ENCODE results near the gene CCNQ. TPM values are rescaled to one million over a fixed set of nuclear protein-coding genes. Genes with fewer than 3 reads are reported as not detected.

CCNQ gene
- total RNA-seq, 3 donors from 2014 or later, result 13.1 to 19.9 (median 16.0) TPM

GRCh38 chrX:153568451-153569011 lies 30.4 kb downstream of the CCNQ start:
- no peak for ATAC-seq
- H3K4me1 ChIP-seq (ENCODE audit: low read depth), result no peaks in the 10 kb centered on the region
- TF ChIP-seq CTCF (IDR thresholded peaks at IDR 0.05), result no peak
- H3K36me3 ChIP-seq (ENCODE audit: low read depth), result no peaks in the 10 kb centered on the region
- no peaks in the 10 kb centered on the region for H3K9me3 ChIP-seq
- DNase-seq, result no peak
- intact Hi-C loops (cut with DNase I, micrococcal nuclease), result no loop called here
- H3K4me3 ChIP-seq, result no peak overlapping the region

GRCh38 chrX:153565996-153566580 lies 32.9 kb downstream of the CCNQ start:
- no peak for ATAC-seq
- no peaks in the 10 kb centered on the region for H3K4me1 ChIP-seq (ENCODE audit: low read depth)
- intact Hi-C loops (cut with DNase I, micrococcal nuclease), result no loop called here
- no peak for TF ChIP-seq CTCF (IDR thresholded peaks at IDR 0.05)
- no peaks in the 10 kb centered on the region for H3K9me3 ChIP-seq
- H3K36me3 ChIP-seq (ENCODE audit: low read depth), result no peaks in the 10 kb centered on the region
- no peak overlapping the region for H3K4me3 ChIP-seq
- no peak for DNase-seq

- Histone ChIP-seq H3K36me3 (ENCODE audit: low read depth) (no peaks in the 10 kb centered on the region), H3K4me3 (no peak overlapping the region), H3K9me3 (no peaks in the 10 kb centered on the region), H3K4me1 (ENCODE audit: low read depth) (no peaks in the 10 kb centered on the region)
- no peak for TF ChIP-seq CTCF (IDR thresholded peaks at IDR 0.05)
- DNase-seq (no peak), ATAC-seq (no peak)
- intact Hi-C loops (cut with DNase I, micrococcal nuclease), result no loop called here
Observed at GRCh38 chrX:153564047-153564606, 34.8 kb downstream of the CCNQ start.

- intact Hi-C loops (cut with DNase I, micrococcal nuclease), result no loop called here
- no peak for TF ChIP-seq CTCF (IDR thresholded peaks at IDR 0.05)
- Histone ChIP-seq H3K36me3 (ENCODE audit: low read depth) (no peaks in the 10 kb centered on the region), H3K4me3 (no peak overlapping the region), H3K9me3 (no peaks in the 10 kb centered on the region), H3K4me1 (ENCODE audit: low read depth) (no peaks in the 10 kb centered on the region)
- ATAC-seq (no peak), DNase-seq (no peak)
Observed at GRCh38 chrX:153562546-153562945, 36.4 kb downstream of the CCNQ start.

GRCh38 chrX:153561337-153561736 lies 37.6 kb downstream of the CCNQ start:
- DNase-seq (no peak), ATAC-seq (no peak)
- Histone ChIP-seq H3K4me3 (no peak overlapping the region), H3K36me3 (ENCODE audit: low read depth) (no peaks in the 10 kb centered on the region), H3K9me3 (no peaks in the 10 kb centered on the region), H3K4me1 (ENCODE audit: low read depth) (no peaks in the 10 kb centered on the region)
- intact Hi-C loops (cut with DNase I, micrococcal nuclease), result no loop called here
- TF ChIP-seq CTCF (IDR thresholded peaks at IDR 0.05), result no peak

All from mucosa of descending colon (tissue), 3 donors.